IPS-NIHi7 (cell line): ENCODE measurements around the gene BRPF1.

Experiments
- DNase-seq: peaks from one replicate; pipeline ENCODE4 v3.0.0; 2012; ENCODE audit warnings: mixed read lengths; ENCODE audit errors: extremely low spot score

BRPF1 gene

DNA sequence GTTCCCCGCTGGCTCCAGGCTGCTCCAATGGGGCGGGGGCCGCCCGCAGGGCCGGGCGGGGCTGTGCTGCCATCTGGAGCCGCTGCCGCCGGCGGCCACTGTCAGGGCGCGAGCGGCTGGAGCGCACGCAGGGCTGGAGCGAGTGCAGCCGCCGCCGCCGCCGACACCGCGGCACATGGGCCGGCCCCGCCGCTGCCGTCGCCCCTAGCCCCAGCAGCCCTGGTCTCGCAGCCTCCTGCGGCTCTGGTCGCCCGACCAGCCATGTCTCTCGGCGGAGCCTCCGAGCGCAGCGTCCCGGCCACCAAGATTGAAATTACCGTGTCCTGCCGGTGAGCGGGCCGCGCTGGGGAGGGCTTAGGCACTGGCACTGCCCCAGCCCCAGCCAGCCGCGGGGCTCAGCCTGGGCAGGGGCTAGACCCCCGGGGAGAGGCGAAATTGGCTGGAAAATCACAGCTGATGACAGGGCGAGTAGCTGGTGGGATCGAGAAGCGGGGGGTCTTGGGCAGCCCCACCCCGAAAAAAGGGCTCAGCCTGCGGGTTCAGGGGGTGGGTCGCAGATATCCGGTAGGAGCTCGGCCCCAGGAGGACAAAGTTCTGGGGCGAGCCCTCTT is 27.7 kb upstream of the BRPF1 start, which contains the start of gene CPNE9:
Gene CPNE9 (plus strand): TSS at position 98 of the 611 bp plus-strand sequence. CDS start 164 bp downstream, at position 262.
- peak; percentile 67 for DNase-seq

DNA sequence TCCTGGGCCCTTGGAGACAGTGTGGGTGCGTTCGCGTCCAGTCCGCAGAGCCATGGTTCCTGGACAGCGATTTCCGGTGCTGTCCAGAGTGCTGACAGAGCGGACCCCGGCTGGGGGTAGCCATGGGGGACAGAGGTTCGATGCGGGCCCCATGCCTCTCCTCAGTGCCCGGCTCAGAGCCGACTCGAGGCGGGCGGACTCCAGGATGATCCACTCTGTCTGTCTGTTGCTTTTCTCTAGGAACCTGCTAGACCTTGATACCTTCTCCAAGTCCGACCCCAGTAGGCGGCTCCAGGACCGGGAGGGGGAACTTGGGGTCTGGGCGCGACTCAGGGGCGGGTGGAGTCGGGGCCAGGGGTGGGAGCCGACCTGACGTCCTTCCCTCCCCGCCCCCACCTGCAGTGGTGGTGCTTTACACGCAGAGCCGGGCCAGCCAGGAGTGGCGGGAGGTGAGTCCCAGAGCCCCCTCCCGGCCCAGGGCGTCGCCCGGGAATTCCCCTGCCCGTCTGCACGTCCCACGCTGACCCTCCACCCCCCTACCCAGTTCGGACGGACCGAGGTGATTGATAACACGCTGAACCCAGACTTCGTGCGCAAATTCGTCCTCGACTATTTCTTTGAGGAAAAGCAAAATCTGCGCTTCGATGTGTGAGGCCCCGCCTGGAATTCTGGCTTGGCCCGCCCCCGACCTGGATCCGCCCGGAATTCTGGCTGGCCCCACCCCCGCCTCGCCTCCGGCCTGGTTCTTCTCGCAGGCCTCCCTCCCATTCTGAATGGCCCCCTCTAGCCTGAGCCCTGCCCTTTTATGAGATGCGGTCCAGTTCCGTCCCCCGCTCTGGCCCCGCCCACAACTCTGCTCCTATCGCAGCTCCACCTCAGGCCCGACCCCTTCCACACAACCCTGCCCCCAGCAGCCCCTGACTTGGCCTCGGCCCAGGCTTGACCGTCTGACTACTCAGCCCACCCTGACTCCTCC is 26.9 kb upstream of the BRPF1 start:
- peak; percentile 96 for DNase-seq

DNA sequence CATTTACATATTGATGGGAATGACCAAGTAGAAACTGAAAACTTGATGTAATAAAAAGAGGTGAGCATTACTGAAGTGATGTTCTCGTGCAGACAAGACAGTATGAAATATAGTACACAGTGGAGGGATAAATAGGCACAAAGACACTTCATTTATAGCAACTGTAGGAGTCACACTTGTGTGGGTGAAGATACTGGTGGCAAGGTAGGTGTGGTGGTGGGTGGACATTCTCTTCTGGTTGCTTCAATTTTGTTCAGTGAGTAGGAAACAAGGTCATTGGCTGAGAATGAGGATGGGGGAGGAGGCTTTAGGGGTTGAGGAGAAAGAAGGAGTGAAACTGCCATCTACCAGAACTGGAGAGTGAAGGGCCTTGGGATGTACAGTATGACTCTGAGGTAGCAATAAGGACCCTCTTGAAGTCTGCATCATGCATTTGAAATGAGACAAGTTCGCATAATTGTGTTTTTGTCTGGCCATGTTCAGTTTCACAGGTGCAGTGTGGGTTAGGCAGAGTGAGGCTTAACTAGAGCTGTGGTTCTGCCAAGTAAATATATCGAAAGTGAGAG is 21.3 kb upstream of the BRPF1 start:
- DNase-seq: no peak

DNA sequence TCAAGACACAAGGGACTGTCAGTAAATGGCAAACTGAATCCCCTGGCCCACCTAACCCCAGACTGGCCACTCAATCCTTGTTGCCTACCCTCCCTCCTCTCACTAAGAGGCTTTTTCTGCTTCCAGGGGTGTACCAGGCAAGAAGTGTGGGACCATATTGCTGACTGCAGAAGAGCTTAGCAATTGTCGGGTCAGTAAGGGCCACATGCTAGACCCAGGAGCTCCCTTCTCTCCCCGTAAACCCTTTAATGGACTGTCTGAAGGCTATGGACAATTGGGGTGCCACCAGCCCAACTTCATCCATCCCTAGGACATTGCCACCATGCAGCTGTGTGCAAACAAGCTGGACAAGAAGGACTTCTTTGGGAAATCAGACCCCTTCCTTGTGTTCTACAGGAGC is 19.1 kb upstream of the BRPF1 start:
- DNase-seq: no peak

DNA sequence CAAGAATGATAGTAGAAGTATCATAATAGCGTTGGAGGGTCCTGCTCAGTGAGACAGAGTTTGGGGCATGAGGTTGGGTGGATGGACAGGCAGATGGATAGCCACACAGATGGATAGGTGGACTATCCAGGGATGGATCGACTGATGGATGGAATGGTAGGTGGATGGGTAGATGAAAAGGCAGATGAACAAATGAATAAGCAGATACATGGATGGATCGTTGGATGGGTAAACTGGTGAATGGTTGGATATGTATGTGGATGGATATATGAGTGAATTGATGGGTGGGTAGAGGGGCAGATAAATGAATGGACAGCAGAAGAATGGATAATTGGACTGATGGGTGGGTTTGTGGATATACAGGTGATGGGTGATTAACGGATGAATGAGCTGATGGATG is 18.4 kb upstream of the BRPF1 start:
- no peak for DNase-seq

DNA sequence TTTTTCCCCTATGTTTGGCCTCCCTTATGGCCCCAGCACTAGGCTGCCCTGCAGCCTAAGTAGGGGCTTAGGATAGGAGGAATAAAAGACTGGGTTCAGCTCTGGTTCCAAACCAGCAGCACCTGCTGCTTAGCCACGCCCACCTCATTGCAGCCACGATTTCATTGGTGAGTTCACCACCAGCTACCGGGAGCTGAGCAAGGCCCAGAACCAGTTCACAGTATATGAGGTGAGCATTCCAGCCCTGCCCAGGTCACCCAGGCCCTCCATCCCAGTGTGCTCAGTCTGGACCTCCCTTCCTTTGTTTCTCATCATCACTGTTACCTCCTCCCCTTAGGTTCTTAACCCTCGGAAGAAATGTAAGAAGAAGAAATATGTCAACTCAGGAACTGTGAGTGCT is 16.4 kb upstream of the BRPF1 start:
- DNase-seq: peak; percentile 86

DNA sequence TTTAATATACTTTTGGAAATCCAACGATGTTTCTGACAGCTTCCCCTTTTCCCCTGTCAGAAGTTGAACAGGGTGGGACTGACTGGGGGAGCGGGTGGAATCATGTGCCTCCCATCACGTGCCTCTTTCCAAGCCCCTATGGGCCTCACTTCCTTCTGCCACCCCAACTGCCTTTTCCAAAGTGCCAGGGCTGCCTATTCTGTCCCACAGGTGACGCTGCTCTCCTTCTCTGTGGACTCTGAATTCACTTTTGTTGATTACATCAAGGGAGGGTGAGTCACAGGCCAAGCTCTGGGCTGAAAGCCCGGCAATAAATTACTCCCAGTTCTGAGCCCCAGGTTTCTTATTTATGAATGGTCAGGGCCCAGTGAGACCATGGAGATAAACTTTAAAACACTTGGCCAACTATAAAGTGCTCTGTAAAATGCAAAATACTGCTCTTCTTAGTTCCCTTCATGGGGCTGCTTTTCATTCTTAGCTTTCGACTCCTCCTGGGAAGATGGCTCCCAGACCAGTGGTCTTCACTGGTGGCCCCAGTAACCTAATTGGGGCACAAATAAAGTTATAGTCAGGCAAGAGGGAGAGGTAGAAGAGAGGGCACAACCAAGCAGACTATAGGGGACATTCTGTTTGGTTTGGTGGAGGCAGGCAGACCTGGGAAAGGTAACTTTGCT is 15.6 kb upstream of the BRPF1 start:
- peak; percentile 29 for DNase-seq

DNA sequence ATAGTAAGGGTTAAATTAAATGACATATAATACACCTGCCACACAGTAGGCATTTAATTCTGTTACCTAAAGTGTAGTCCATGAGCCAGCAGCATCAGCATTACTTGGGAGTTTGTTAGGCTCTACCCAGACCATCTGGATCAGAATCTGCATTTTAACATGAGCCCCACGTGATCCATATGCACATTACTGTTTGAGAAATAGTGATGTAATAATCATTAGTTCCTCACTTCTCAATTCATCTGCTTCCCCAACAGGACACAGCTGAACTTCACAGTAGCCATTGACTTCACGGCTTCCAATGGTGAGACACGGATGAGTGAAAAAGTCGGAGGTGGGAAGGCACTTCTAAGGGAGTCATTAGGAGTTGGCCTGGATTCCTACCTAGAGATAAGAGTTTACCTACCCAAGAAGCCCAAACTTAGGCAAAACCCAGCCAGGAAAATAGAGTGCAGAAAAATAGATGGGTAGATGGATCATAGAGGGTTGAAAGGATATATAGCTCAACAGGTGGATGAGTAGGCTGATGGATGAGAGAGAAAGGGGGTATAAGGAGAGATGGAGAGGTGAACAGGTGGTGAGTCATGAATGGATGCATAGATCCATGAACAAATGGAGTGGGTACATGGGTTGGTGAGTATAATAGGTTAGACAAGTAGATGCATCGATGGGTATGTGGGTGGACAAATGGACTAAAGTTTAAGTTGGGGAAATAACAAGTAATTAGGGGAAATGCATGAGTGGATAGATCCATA is 14.6 kb upstream of the BRPF1 start:
- no peak for DNase-seq

DNA sequence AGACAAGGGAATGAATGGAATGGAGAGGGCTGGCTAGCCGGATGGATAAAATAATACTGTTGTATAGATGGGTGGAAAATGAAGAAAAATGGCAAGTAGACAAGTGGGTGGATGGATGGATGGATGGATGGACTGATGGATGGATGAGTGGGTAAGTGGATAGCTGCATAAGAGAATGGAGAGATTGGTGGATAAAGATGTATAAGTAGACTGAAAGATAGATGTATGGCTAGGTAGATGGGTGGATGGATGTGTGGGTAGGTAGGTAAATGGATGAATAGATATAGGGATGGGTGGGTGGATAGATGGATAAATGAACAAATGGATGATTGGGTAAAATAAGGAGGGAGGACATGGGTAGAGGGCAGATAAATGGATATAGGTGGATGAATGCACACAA is 14.0 kb upstream of the BRPF1 start:
- no peak for DNase-seq

DNA sequence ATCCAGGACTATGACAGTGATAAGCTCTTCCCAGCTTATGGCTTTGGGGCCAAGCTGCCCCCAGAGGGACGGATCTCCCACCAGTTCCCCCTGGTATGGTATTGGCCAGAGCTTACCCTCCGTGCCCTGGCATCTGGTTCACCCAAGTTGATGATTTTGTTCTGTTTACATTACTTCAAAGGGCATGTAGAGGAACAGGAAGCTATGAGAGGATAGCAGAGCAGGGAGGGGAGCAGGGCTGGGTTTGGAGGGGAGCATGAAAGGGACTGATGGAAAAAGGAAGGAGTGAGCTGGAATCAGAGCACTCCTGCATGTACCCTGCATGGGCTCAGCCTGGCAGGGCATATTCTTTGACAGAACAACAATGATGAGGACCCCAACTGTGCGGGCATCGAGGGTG is 13.4 kb upstream of the BRPF1 start:
- no peak for DNase-seq

DNA sequence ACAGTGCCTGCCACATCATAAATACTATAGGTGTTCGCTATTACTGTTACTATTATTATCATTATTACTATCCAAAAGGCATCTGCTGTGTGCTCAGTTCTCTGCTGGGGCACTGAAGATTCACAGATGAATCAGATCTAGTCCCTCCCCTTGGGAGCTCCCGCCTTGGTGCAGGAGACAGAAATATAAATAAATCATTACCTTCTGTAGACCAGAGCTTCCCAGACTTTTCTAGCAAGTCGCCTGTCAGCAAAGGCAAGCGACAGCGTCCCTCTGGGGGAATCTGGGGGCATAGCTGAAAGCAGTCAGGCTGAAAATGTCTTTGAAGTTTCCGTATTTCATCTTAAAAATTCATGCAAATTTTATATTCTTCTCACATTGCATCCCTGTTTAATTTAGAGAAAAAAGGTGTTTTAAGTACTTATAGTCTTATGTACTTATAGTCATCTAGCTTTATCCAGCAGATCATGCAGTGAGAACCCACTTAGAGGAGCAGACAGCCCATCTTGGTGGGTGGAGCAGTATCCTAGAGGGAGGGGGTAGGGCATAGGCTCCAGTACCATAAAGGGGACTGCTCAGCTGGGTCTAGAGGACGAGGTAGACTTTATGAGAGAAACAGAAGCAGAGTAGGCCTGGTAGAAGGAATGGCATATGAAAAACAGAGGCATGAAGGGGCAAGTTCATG is 10.4 kb upstream of the BRPF1 start:
- DNase-seq: no peak

DNA sequence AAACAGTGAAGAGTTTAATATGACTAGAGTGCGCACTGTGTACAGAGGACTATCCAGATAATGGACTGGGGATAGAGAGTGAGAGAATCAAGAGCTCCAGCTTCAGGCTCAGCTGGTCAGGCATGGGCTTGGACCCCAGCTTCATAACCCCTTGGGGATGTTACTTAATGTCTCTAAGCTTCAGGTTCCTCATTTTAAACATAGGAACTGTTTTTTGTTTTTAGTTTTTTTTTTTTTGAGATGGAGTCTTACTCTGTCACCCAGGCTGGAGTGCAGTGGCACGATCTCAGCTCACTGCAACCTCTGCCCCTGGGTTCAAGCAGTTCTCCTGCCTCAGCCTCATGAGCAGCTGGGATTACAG is 9.9 kb upstream of the BRPF1 start:
- no peak for DNase-seq

DNA sequence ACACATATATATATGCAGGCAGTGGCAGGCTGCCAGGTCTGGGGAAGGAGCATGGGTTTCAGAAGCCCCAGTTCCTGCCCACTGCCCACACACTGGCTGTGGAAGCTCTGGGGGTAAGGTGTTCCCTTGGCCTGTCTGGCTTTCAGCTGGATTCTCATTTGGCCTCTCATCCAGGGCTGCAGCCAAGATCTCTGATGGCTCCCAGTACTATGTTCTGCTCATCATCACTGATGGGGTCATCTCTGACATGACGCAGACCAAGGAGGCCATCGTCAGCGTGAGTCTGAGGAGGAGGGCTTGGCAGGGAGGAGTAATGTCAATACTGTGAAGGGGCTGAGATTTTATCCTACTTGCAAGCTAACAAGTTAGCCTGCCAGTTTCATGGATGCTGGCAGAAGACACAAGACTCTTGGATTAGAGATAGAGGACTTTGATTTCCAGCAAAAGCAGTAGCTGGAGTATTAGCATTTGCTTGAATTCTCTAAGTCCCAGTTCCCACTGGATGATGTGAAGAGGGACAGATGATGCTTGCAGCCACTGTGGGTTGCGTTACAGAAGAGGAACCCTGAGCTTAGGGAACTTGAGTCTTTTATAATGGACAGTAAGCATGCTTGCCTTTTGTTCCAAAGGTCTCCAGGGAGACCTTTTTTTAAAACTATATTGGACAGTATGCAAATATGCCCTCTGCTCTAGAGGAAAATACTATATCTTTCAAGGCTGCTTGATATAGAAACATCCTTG is 5.6 kb upstream of the BRPF1 start:
- no peak for DNase-seq

DNA sequence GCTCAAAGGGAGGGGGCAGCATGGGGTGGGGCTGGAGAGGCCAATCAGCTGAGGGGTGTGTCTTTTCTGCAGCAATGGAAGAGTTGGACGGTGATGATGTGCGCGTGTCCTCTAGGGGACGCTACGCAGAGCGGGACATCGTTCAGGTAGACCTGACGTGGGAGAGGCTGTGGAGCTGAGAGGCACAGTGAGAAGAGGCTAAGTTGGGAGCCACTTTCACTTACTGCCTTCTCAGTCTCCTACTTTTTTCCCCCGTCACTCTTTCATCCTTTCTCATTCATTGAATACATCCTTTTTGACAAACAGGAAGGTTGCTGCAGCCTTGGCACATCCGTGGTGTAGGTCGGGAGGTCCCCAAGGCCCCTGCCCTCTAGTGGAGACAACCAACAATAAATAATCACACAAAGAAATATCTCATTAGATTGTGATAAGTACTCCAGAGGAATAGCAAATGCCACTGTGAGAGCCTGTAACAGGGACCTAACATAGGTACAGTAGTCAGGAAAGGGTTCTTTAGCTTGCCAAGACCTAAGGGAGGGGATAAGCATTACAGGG is 4.4 kb upstream of the BRPF1 start:
- peak; percentile 82 for DNase-seq

DNA sequence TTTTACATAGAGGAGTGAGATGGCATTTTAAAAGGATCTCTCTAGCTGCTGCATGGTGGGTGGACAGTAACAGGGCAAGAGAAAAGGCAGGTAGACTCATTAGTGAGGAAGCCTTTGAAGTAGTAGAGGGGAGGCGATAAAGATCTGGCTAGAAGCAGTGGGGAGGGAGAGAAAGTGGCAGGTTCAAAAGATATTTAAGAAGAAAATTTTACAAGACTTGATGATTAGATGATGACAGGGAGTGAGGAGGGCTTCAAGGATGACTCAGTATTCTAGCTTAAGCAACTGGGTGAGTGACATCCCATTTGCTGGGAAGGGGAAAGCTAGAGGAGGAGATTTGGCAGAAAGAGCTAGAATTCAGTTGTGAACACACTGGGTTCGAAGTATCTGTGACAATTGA is 3.8 kb upstream of the BRPF1 start:
- DNase-seq: no peak

DNA sequence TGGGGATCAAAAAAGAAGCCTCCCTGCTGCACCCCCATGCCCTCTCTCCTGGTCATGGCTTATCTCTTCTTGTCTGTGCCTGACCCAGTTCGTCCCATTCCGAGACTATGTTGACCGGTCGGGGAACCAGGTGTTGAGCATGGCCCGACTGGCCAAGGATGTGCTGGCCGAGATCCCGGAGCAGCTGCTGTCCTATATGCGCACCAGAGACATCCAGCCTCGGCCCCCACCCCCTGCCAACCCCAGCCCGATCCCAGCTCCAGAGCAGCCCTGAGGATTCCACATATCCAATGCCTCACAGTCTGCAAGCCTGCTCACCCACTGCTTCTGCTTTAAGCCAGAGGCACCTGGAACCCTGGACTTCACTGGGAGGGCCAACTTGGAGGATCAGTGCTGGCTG is 2.1 kb upstream of the BRPF1 start:
- no peak for DNase-seq

DNA sequence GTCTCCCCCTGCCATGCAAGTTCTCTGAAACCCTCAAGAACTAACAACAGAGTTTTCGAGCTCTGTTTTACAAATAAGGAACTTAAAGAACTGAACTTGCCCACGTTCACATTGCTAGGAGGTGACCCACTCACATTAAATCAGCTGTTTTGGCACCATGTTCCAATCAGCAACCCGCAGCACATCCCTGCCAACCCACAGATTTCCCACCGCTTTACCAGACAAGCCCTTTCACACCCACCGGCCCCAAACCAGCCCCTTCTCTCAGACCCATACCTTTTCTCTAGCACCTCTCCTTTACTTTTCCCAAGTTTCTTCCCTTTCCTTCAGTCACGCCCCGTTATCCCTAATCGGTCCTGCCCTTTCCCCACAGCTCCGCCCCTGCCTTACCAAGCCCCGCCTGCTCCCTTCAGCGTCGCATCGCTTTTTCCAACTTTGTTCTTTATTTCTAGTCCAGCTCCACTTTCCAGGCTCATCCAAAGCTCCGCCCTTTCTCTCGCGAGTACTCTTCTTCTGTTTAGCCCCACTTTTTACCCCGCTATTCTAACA is 804 bp upstream of the BRPF1 start:
- DNase-seq: peak; percentile 84

DNA sequence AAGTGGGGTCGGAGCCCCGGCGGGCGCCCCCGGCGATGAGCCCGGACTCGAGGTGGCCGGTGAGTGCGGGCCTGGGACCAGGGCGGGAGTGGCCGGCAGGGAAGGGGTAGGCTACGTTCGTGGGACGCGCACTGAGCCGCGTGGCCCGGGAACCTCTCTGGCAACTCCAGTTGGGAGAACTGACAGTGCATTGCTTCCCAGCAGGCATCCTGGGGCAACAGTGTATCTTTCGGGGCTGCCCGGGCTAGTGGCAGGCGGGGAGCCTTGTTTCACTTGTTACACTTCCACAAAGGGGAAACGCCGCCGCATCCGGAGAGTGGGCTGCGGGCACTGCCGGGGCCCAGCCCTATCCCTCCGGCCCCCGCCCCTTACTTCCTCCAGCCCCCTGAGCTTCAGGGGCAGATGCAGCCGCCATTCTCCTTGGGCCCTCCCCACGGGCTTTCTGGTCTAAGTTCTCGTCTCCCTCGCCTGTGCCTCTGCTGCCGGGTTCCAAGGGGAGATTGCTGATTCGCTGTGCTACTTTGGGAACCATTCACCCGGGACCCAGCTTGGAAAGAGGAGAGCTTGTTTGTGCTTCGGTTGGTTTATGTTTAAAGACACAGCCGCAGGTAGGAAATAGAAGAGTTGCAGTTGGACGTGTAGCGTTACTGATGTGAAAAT is 675 bp downstream of the BRPF1 start:
- DNase-seq: peak; percentile 31

DNA sequence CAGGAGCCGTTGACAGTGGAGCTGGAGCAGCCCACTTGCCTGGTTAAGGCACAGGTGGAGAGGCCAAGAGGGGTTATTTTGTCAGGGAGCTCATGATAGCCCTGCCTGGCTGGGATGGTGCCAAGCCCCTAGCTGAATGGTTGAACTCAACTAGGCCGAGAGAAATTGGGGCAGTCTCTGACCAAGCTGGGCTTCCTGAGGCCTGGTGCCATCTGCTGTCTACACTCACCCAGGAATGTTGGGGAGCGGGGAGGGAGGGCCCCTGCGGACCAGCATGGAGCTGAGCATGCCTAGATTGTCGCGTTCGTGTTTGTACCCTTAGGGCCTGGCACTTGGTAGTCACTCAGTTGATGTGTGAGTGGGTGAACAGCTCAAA is 1.2 kb downstream of the BRPF1 start:
- no peak for DNase-seq
